Measurements from ENCODE around the gene ANO10. TPM values are rescaled to one million over a fixed set of nuclear protein-coding genes. Genes with fewer than 3 reads are reported as not detected.

ANO10 gene
- total and polyA plus RNA-seq, 2 of the 8 experiments (the other 6 are each of a cell fraction or from before 2014, with no cell fraction given): 38.0 to 53.2 TPM

DNA sequence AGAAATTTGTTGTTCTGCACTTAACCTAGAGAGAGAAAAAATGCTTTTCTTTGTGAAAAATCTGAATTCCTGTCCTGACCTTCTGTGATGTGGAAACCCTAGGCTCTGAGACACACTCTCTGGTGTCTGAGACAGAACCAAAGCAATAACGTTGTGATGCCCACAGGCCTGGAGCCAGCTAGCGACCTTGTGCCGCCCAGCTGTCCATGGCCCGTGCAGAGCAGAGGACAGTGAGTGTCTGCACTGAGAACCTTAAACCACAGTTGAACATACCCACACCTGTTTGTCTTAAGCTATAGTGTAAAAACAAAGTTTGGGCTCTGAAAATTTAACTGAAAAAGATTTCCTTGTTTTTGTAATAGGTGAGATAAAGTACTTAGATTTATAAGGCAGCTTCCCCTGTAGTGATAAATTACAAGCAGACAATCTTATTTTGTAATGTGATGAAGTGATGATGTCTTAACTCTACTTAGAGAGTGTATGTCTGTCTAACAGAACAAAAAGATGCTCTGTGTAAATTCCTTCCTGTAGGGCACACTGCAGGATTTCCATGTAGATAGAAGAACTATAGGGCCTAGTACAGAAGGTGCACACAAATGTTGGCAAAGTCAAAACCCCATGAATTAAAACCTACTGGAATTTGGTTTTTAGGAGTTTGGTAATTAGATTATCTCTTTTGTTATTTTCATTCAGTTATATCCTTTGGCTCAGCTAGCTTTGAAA lies 272.8 kb downstream of the ANO10 start (continued):
- no peak for TF ChIP-seq RAD21 (IDR thresholded peaks at IDR 0.05 in 1 of 2, conservative IDR thresholded peaks at IDR 0.05 in 1 of 2; ENCODE audit: low read depth in 2 of 2, low read length in 2 of 2)
- no peak for TF ChIP-seq MAFK (IDR thresholded peaks at IDR 0.05; ENCODE audit: low read depth, low read length)
- no peak for TF ChIP-seq RXRA (IDR thresholded peaks at IDR 0.05; ENCODE audit: insufficient read depth, low read depth, low read length)
- TF ChIP-seq SP1 (IDR thresholded peaks at IDR 0.05; ENCODE audit: low read depth, low read length): no peak

Measured in H1 (cell line).